Activated CD4-positive, CD25-positive, alpha-beta regulatory T cell treated with anti-CD3 and anti-CD28 coated beads, Interleukin-2, amount 50 U/mL, for 16 hours (primary cell): Measurements from ENCODE around the gene LRRC38.
"Not testable (repeated sequence)": the region's sequence is repeated elsewhere in the genome, so short reads cannot be mapped to it uniquely, and the experiment has no call there.

Experiments used
- DNase-seq: peaks from one replicate; pipeline ENCODE4 v3.0.0-alpha.2; 2020; ENCODE audit warnings: low read depth, low spot score

The LRRC38 gene, protein sequence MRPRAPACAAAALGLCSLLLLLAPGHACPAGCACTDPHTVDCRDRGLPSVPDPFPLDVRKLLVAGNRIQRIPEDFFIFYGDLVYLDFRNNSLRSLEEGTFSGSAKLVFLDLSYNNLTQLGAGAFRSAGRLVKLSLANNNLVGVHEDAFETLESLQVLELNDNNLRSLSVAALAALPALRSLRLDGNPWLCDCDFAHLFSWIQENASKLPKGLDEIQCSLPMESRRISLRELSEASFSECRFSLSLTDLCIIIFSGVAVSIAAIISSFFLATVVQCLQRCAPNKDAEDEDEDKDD

DNA sequence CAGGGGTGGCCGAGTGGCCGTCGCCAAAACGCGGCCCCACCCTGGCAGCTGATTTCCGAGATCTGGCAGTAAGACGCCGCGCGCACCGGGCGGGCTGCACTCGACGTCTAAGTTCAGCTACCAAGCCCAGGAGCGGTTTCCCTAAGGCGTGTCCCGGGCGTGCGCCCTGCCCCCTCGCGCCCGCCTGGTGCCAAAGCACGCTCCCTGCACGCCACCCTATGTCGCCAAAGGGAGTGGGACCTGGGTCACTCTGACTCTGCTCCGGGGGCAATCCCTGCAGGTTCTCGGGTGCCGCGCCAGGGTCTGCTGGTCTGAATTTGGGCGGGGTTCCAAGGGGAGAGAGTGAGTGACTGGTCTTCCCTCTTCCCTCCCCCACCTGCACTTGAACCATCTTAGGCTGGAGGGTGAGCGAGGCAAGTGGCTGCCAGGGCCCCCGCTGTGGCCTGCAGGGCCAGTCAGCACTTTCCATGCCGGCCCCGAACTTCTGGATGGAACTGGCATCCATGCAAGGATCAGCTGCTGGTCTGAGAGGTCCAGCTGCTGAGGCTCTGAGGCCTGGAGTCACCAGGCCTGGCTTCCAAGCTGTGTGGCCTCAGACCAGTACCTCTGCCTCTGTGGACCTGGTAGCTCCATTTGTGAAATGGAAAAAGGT lies at the start of gene LRRC38:
TSS of gene LRRC38 (minus strand) at position 109 of the 652 bp plus-strand sequence. CDS start 410 bp downstream, outside the sequence.
- DNase-seq: no peak

DNA sequence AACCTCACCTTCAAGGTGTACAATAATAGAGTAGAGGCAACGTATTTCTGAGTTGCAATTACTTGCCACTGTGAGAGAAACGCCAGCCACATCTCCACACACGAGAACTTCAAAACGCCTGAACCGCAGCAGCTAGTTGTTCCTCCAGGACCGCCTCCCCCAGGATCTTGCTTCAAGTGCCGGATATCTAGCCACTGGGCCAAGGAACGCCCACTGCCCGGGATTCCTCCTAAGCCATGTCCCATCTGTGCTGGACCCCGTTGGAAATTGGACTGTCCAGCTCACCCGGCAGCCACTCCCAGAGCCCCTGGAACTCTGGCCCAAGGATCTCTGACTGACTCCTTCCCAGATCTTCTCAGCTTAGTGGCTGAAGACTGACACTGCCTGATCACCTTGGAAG lies 49.2 kb upstream of the LRRC38 start:
- not testable (repeated sequence) for DNase-seq

DNA sequence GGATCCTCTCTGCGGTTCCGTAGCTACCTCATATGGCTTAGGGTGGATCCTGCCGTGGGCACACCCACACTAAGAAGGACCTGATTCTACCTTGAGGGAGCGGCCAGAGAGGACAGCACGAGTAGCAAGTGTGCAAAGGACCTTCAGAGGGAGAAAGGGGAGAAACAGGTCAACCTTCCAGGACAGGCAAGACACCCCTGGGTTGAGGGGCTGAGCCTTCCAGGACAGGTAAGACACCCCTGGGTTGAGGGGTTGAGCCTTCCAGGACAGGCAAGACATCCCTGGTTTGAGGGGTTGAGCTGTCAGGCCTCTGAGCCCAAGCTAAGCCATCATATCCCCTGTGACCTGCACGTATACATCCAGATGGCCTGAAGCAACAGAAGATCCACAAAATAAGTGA lies 46.7 kb upstream of the LRRC38 start:
- DNase-seq: no peak

DNA sequence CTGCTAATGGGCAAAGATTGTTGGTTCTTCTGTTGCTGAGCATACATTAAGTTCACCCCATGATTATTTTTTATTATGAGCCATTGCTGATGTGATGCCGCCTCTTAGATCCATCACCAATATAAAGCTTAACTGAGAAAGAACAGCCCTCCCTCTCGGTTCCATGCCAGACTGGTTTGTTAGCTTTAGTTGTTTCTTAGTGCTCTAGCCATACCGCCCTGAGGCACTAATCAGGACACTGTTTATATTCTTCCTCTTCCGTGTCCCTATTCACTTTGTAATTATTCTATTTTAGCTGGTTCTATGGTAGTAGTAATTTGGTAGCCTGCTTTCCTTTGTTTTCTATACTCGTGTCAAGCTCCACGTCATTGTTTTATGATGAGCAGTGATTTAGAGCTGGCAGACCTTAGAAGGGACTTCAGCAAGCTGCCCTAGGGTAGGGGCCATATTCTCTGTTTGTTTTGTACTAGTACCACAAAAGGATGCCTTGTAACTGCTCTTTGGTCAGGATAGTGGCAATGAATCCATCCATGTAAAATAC lies 42.5 kb upstream of the LRRC38 start:
- no peak for DNase-seq

DNA sequence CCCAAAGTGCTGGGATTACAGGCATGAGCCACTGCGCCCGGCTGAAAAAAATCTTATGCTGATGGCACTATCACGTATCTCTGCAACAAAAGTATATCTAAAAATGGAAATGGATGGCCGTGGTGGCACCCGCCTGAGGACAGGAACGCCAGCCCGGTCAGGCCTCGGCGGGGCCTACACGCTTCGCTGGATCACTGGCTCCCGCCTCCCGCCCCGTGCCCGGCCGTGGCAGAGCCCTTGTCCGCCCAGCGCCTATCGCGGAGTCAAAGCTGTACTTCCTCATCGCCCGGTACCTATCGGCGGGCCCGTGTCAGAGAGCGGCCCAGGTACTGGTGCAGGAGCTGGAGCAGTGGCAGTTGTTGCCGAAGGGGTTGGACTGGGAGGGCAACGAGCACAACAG lies 41.0 kb upstream of the LRRC38 start:
- no peak for DNase-seq

DNA sequence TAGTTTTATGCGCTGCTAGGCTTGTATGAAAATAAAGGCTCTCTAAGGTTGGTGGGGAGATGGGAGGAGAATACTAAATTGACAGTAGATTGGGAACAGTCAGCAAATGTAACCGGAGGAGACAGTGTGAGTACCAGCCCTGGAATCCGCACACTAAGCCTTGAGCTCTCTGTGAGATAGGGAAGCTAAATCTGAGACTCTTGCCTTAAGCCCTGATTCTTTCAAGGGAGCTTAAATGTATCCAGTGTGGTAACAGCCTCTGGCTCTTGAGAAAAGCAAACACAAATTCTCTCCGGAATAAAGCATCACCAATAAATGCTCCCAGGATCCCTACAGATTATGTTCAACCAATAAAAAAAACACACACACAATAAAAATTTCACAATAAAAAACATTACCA lies 36.9 kb upstream of the LRRC38 start:
- no peak for DNase-seq

DNA sequence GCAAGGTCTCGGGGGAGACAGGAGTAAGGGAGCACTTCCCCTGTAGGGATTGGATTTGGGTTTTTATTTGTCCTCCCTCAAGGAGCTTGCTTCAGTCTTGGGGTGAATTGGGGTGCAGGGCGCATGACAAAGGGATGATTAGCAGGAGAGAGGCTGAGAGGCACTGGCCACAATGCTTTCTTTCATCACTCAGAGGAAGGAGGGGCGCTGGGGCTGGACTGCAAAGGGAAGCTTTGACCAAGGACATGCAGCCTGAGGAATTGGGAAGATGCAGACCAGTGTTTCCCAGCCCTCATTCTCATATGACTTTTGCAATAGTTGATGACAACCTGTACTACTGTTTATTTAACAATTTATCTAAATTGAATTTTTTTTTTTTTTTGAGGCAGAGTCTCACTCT lies 35.7 kb upstream of the LRRC38 start:
- DNase-seq: no peak

DNA sequence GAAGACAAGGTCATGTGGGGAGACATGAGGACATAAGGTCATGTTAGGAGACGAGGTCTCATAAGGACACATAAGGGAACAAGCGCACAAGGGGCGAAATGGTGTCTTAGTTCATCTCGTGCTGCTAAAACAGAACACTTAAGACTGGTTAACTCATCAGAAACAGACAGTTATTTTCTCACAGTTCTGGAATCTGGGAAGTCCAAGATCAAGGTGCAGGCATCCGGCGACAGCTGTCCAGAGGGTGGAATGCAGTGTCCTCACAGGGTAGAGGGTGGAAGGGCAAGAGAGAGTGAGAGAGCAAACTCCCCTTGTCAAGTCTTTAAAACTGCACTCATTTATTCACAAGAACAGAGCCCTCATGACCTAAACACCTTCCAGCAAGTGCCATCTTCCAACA lies 35.2 kb upstream of the LRRC38 start:
- no peak for DNase-seq

DNA sequence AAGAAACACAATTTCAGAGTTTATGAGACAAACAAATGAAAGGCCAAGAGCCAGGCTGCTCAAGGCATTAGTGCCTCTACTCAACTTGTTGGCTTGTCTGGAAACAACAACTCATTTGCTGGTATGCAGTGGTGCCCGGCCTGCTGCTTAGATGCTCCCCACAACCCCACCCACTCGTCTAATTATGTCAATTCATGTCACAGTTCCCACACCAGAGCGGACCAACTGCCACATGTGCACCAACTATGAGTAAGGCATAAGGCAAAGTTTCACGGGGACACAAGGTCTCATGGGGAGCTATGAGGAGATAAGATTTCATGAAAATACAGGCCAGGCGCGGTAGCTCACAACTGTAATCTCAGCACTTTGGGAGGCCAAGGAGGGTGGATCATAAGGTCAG lies 34.5 kb upstream of the LRRC38 start:
- DNase-seq: no peak

DNA sequence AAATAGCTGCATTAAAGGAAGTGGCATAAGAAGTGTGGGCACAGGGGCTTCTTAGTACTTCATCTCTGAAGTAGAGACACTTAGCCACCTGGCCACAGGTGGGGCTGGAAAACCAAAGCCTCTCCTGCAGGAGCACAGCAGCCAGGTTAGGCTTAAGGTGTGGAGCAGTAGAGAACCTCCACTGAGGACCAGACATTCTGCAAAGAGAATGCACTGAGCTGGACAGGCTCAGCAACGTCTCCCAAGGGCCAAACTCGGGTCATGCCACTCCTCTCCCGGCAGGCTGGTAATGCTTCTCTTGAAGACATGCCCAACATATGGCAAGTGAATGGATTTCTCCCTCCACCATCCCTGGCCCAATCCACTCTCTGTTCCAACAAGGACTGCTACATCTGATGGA lies 33.0 kb upstream of the LRRC38 start:
- no peak for DNase-seq

DNA sequence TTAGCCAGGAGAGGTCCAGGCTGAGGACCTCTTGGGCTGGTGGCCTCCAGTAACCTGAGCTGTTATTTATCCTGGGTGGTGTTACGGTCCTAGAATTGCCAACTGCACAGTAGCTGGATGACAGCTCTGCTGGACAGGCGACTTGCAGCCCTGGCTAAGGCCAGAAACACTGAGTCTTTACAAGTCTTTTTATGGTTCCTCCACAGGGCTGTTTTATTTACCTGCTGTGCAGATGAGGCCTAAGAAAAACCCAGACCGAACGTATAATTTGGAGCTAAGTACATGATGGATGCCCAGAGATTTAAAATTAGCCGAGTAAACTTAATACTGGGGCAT lies 30.4 kb upstream of the LRRC38 start:
- no peak for DNase-seq

DNA sequence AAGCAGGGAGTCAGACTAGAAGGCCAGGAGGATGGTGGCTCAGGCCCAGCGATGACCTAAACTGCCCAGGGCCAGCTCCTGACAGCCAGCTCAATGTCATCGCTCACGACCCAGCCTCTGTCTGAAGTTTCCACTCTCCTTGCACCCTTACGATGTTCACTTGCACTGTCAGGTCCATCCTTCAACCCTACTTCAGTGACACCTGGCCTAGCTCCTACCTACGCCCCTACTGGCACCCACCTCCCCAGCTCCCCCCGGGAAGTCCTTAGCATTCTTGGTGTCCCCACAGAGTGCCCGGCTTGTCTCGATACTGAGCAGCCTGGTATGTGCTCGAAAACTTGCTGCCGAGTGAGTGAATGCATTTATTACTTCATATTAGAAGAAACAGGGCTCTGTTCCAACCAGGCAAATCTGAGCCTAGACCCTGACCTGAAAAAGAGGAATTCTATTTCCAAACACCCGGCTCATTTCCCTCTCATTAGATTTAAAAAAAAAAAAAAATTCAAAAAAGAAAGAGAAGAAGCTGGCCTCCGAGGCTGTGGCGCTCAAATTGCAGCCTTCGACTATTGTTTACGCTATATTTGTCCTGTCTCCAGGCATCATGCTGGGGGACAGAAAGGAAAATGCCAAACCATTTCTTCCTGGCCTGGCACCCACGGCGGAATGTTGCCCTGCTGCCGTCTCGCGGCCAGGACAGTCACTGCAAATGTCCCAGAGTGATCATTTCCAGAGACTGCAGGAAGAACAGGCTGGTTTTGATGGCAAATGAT lies 29.8 kb upstream of the LRRC38 start:
- DNase-seq: no peak

DNA sequence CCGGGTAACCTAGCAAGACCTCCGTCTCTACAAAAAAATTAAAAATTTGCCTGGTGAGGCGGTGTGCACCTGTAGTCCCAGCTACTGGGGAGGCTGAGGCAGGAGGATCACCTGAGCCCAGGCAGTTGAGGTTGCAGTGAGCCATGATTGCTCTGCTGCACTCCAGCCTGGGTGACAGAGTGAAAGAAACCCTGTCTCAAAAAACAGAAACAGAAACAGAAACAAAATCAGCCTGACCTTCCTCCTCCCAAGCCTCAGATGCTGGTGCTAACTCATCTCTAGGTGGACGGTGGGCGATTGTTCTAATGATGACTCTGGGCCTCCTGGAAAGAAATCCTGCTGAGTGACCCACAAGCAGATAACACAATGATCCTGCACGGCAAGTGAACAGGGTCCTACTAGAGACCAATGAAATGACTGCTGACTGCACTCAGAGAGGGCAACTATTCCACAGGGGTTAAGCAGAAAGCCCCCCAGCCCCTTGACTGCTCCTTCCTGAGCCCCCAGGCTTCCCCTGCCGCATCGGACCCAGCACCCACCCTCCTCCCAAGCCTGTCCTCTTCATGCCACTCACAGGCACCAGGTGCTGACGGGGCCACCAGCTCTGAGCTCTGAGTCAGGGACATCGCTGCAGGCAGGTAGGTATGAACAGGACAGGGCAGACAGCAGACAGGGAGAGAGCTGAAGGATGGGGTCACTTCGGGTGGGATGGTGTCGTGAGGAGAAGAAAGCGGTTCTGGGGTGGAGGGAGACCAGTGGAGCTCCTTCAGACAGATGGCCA lies 27.8 kb upstream of the LRRC38 start:
- DNase-seq: no peak

DNA sequence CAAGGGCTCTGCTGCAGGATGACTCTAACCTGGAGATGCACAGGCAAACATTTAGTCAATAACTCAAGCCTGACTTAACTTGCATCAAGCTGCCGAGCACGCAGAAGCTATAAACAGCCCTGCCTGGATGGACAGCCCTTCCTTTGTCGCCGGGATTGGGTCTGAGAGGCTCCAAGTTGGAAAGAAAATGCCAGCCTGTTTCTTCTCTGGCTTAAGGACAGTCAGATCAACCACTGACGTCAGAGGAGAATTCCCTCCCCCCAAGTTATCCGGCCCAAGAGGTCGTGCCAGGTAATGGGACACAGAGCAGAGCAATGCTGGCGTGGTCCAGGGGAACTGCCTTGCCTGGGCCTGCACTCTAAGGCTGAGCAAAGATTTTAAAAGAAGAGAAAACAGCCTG lies 27.1 kb upstream of the LRRC38 start:
- no peak for DNase-seq

DNA sequence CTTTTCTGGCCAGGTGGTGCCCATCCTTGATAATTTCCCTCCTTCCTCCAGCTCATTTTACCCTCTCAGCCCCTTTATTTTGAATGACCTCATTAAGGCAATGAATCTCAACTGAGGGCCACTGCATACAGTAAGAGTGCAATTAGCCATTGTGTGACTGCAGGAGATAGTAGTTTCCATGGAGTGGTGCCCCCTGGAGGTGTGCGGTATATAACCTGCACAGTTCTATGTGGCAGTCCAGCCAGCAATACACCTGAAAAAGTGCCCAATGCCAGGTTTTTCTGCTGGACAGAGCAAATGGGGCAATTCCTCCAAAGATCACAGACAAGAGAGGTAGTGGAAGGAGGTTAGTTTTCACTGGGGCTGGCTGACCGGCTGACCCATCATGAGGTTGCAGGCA lies 25.9 kb upstream of the LRRC38 start:
- no peak for DNase-seq

DNA sequence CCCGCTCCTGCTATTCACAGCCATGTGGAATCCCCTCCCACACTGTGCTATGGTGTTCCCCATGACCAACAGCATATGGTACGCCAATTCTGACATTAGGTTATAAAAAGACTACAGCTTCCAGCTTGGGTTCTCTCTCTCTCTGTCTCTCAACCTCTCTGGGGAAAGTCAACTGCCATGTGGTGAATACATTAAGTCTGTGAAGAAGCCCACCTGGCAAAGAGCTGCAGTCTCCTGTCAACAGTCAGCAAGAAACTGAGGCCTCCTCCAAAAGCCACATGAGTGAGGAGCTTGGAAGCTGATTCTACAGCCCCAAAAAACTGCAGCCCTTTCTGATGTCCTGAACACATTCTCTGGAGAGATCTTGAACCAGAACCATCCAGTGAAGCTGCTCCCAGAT lies 25.0 kb upstream of the LRRC38 start:
- no peak for DNase-seq

DNA sequence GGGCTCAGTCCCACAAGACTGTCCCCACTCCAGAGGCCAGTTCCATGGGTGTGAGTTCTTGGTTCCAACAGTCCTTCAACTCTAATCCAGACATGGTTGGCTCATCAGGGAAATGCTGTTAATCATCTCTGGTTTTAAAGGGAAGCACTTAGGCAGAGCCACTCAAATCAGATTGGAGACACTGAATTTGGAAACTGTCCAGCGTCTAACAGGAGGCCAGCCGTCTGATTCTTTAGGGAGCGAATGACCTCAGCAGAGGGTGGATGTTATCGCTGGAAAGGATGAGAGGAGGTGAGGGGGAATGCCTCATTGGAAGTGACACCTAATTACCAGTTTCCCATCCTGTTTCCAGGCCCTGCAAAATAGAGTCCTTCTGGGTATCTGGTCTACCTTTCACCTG lies 22.8 kb upstream of the LRRC38 start:
- no peak for DNase-seq

DNA sequence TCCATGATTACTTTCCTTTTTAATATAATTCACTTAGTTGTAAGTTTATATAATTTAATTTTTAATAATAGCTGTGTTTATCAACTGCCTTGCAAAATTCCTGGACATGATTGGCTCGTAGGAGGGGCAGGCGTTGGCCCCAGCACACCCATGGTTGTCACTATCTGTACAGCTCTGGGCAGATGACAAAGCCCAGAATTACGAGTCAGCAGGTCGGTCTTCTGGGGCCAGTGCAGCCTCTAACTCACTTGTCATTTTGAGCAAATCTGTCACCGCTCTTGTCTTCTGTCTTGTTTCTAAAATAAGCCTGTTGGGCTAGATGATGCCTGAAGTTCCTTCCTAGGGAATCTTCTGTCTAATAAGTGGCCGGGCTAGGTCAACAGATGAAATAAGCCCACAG lies 21.4 kb upstream of the LRRC38 start:
- DNase-seq: no peak

DNA sequence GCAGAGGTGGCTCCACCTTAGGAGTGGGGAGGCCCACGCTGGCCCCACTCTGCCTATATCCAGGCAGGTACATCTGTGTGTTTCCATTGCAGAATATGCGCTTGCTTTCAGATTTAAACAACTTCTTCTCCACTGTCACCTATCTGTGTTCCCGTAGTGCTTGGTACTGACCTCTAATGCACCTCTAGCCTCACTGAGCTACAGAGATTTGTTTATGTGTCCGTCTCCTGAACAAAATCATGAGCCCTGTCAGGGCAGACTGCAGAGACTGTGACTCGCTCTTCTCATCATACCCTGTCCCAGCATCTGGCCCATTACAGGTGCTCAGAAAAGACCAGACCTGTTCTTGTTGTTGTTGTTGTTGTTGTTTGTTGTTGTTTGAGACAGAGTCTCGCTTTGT lies 14.5 kb upstream of the LRRC38 start:
- DNase-seq: no peak

DNA sequence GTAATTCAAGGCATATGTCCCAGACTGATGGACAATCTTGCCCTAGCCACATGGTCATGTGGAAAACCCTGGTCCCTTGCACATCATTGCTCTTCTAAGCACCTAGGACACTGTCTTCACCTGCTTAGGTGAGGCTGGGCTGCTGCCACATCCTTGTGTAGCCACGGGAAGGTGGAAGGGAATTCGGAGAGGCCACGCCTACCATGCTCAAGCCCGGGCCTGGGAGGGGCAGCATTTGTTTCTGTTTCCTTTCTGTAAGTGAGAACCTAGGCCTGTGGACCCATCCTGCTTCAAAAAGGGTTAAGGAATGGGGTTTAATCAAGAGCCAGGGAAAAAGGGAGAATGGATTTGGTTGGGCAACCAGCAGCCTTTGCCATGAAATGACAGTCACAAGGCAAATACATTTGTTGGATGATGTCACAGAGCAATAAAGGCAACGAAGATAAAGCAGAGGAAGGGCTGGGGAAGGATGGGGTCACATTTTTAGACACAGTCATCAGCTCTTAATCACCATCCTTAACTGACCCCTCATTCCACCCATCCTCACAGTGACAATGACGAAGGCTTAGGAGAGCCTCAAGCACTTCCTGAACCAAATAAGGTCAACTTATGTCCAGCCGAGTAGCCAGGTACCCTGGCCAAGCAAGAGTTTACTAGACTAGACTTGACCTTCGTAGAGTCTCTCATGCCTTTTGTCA lies 10.1 kb upstream of the LRRC38 start:
- DNase-seq: no peak

DNA sequence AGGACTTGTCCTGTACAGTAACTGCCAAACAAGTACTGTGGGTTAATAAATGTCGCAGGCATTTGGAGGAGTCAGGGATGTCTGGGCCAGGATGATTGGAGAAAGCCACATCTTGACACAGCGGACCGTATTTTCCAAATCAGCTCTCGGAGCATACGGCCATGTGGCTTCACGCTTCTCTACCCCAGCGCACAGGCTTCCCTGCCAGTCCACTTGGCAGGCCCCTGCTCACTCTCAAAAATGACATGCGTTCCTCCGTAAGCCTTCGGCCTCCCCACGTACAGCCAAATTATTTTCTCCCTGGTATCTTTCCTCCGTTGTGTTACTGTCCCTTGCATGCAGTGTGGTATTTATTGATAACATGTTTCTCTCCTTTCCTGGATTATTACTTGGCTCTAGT lies 7.2 kb upstream of the LRRC38 start:
- DNase-seq: no peak
